ENCODE results near the gene TENM4. TPM values are rescaled to one million over a fixed set of nuclear protein-coding genes. Genes with fewer than 3 reads are reported as not detected.
A peak's percentile ranks its signal among the peaks of the same experiment; 100 is the strongest.

The TENM4 gene
- polyA plus RNA-seq, 3 donors = 0.31 to 1.7 TPM; not detected in 1

- H3K27me3 ChIP-seq (ENCODE audit: control insufficient read depth in 2 of 2, insufficient read depth in 2 of 2, low read length in 2 of 2) = peaks cover 2 to 8% of the 10 kb centered on the region in 2 donors
- no peaks in the 10 kb centered on the region for H4K20me1 ChIP-seq (ENCODE audit: insufficient read depth, low read length)
- no peak overlapping the region for H3K4me2 ChIP-seq (replicated peaks; ENCODE audit: extremely low read depth, low read length, poor library complexity, severe bottlenecking)
- no peak overlapping the region for H3K4me3 ChIP-seq (replicated peaks in 1 of 3; ENCODE audit: low read depth in 2 of 3, low read length in 3 of 3)
- Mint-ChIP-seq H3K4me1 (no peaks in the 10 kb centered on the region), H3K9me3 (peaks cover 0 to 10% (median 2%) of the 10 kb centered on the region in 7 donors), H3K27me3 (ENCODE audit: low read depth in 3 of 3) (peaks cover 0 to 25% (median 5%) of the 10 kb centered on the region in 3 donors), H3K4me3 (no peak overlapping the region), H3K36me3 (no peaks in the 10 kb centered on the region), H3K27ac (no peak overlapping the region)
- no peak overlapping the region for H3K9ac ChIP-seq (ENCODE audit: insufficient read depth, low read length, poor library complexity, severe bottlenecking)
- H3K27ac ChIP-seq (ENCODE audit: low read depth in 1 of 2, low read length in 2 of 2) = no peak overlapping the region
- H3K36me3 ChIP-seq (replicated peaks in 1 of 2; ENCODE audit: control insufficient read depth in 1 of 2, insufficient read depth in 2 of 2, low read length in 2 of 2) = no peaks in the 10 kb centered on the region
- no peaks in the 10 kb centered on the region for H3K79me2 ChIP-seq (ENCODE audit: insufficient read depth, low read length)
- H2AFZ ChIP-seq (ENCODE audit: insufficient read depth, low read depth, low read length, poor library complexity, severe bottlenecking) = no peak overlapping the region
- DNase-seq = no peak
- no peak for TF ChIP-seq CTCF (IDR thresholded peaks at IDR 0.05)
- intact Hi-C loops (cut with micrococcal nuclease) = no loop called here
- no CpG with 5 or more reads among the region's 1 CpG for WGBS (ENCODE audit: insufficient coverage)
- H3K9me3 ChIP-seq (replicated peaks in 1 of 2; ENCODE audit: control insufficient read depth in 1 of 2, insufficient read depth in 1 of 2, low read length in 2 of 2) = no peaks in the 10 kb centered on the region
- H3K4me1 ChIP-seq (ENCODE audit: control insufficient read depth in 1 of 2, insufficient read depth in 2 of 2, low read length in 2 of 2) = no peaks in the 10 kb centered on the region
Measured at GRCh38 chr11:78973876-78974275, 467.0 kb downstream of the TENM4 start.

GRCh38 chr11:78972590-78972989 is 468.2 kb downstream of the TENM4 start:
- Mint-ChIP-seq H3K4me3 (no peak overlapping the region), H3K27me3 (ENCODE audit: low read depth in 3 of 3) (peaks cover 0 to 30% (median 7%) of the 10 kb centered on the region in 3 donors), H3K27ac (peak overlapping the region in 1 of 7 donors; percentile 69), H3K4me1 (no peaks in the 10 kb centered on the region), H3K9me3 (peaks cover 0 to 4% (median 1%) of the 10 kb centered on the region in 7 donors), H3K36me3 (no peaks in the 10 kb centered on the region)
- no peak overlapping the region for H2AFZ ChIP-seq (ENCODE audit: insufficient read depth, low read depth, low read length, poor library complexity, severe bottlenecking)
- no peaks in the 10 kb centered on the region for H3K4me1 ChIP-seq (ENCODE audit: control insufficient read depth in 1 of 2, insufficient read depth in 2 of 2, low read length in 2 of 2)
- no peak overlapping the region for H3K9ac ChIP-seq (ENCODE audit: insufficient read depth, low read length, poor library complexity, severe bottlenecking)
- no peaks in the 10 kb centered on the region for H4K20me1 ChIP-seq (ENCODE audit: insufficient read depth, low read length)
- no peak overlapping the region for H3K27ac ChIP-seq (ENCODE audit: low read depth in 1 of 2, low read length in 2 of 2)
- no peak for DNase-seq
- H3K4me3 ChIP-seq (replicated peaks in 1 of 3; ENCODE audit: low read depth in 2 of 3, low read length in 3 of 3) = no peak overlapping the region
- no peak overlapping the region for H3K4me2 ChIP-seq (replicated peaks; ENCODE audit: extremely low read depth, low read length, poor library complexity, severe bottlenecking)
- intact Hi-C loops (cut with micrococcal nuclease) = no loop called here
- no peak for TF ChIP-seq CTCF (IDR thresholded peaks at IDR 0.05)
- H3K27me3 ChIP-seq (ENCODE audit: control insufficient read depth in 2 of 2, insufficient read depth in 2 of 2, low read length in 2 of 2) = peaks cover 3 to 8% of the 10 kb centered on the region in 2 donors
- no peaks in the 10 kb centered on the region for H3K79me2 ChIP-seq (ENCODE audit: insufficient read depth, low read length)
- no peaks in the 10 kb centered on the region for H3K36me3 ChIP-seq (replicated peaks in 1 of 2; ENCODE audit: control insufficient read depth in 1 of 2, insufficient read depth in 2 of 2, low read length in 2 of 2)
- H3K9me3 ChIP-seq (replicated peaks in 1 of 2; ENCODE audit: control insufficient read depth in 1 of 2, insufficient read depth in 1 of 2, low read length in 2 of 2) = no peaks in the 10 kb centered on the region

Measured in CD14-positive monocyte (primary cell).